HS-27A (cell line): Measurements from ENCODE around the gene CCDC60.
"Not testable (repeated sequence)": the region's sequence is repeated elsewhere in the genome, so short reads cannot be mapped to it uniquely, and the experiment has no call there.

Experiments
- DNase-seq: peaks from one replicate; pipeline ENCODE4 v3.0.0-alpha.2; 2012; ENCODE audit warnings: low read depth, missing footprints

The CCDC60 gene

DNA sequence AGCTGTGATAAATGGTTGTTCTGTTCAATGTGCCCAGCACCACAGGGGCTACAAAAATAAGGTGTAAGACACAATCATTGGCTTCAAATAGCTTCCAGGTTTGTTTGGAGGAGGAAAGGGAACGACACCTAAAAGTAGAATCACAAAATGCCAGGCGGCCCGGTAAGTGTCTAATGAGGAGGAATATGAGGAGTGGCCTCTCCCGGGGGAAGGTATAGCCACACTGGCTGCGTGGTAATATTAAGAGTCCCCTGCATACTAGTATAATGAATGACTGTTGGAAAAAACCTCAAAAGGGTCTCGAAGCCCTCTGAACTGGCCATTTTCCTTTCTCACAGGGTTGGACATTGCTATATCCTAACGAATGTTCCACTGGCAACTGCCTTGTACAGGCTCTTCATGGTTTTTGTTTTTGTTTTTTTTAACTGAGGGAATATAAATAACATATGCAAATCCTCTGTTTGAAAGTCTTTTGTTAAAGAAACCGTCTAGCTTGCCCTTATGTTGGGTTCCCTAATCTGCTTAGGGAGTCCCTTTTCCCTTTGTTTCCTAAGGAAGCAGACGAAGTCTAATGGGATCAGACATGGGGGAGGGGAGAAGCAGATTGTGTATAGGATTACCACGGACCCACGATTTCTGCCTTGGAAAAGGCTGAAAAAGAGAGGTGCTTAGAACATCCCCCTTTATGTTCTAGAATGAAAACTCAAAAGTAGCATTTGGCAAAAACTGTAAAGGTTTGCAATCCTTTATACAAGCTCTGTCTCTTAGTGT, 4.2 kb downstream of the CCDC60 start:
- DNase-seq: no peak

- DNase-seq: no peak
These were observed 6.0 kb downstream of the CCDC60 start for GRCh38 chr12:119340578-119340977.

- DNase-seq: no peak
These were observed 6.5 kb downstream of the CCDC60 start for GRCh38 chr12:119341020-119341419.

DNA sequence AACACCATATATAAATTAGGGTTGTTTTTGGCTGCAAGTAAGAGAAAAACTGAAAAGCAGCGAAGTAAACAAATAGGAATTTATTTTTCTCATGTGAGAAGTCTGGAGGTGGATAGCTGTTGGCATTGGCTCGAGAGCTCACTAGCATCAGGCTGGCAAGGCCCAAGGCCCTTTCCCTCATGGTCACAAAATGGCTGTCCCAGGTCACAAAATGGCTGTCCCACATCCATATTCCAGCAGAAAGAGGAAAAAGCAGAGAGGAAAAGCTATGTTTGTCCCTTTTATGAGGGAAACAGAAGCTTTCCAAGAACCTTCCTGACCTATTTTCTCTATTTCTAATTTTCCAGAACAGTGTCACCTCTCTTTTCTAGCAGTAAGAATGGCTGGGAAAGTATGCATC, 7.5 kb downstream of the CCDC60 start:
- DNase-seq: no peak

GRCh38 chr12:119343130-119343529, 8.6 kb downstream of the CCDC60 start:
- no peak for DNase-seq

DNA sequence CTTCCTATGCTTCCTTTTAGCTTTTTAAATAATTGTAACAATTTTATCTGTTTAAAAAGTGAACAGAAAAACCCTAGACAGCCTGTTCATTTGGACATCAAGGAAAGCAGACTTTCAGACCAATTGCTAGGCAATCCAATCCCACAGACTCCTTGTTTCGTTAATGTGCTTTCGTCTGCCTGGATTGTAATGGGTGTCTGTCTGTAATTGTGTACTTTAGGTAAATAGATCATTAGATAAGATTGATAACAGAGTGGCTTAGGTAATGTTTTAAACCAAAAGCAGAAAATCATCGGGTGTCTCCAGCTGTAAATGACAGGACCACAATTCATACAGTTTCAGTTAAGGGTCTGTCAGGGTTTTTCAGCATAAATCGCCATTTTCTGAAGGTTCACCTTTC, 19.6 kb downstream of the CCDC60 start:
- DNase-seq: no peak

DNA sequence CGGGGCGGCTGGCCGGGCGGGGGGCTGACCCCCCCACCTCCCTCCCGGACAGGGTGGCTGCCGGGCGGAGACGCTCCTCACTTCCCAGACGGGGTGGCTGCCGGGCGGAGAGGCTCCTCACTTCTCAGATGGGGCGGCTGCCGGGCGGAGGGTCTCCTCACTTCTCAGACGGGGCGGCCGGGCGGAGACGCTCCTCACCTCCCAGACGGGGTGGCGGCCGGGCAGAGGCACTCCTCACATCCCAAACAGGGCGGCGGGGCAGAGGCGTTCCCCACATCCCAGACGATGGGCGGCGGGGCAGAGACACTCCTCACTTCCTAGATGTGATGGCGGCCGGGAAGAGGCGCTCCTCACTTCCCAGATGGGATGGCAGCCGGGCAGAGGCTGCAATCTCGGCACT, 25.8 kb downstream of the CCDC60 start:
- not testable (repeated sequence) for DNase-seq

GRCh38 chr12:119363037-119363436, 28.5 kb downstream of the CCDC60 start:
- no peak for DNase-seq

- DNase-seq: no peak
These were observed 29.0 kb downstream of the CCDC60 start for GRCh38 chr12:119363490-119363889.

GRCh38 chr12:119365451-119365850, 30.9 kb downstream of the CCDC60 start:
- no peak for DNase-seq

DNA sequence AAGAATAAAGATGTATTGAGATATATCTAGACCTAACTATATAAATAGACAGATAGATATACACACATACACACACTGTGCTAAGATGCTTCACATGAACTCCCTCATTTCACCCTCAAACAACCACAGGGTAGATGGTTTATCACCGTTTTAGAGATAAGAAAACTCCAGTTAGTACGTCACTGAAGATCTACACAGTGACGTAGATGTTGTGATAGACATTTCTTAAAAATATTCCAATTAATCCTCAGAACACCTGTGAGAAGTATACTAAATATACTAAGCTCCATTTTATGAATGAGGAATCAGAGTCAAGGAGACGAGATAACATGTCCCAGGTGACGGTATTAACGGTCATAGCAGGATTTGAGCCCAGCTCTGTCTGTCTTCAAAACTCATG, 31.5 kb downstream of the CCDC60 start:
- no peak for DNase-seq

- DNase-seq: no peak
These were observed 34.6 kb downstream of the CCDC60 start for GRCh38 chr12:119369161-119369560.

GRCh38 chr12:119369907-119370546, 35.5 kb downstream of the CCDC60 start:
- no peak for DNase-seq

DNA sequence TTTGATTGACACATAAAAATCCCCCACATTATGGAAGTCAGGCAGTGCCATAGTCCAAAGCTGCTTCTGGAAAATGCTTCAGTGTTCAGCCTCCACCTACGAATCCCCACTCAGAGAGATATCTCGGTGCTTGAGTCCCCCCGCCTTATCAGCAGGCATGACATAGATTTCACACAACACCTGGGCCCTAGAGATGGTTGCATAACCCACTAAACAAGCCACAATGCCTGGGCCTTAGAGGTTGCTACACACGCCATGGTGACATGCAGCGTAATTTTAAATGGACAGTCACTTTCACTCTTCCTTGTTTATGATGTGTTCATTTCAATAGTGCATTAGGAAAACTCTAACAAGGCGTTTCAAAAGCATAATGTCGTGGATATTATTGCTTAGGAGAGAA, 38.0 kb downstream of the CCDC60 start:
- DNase-seq: no peak

- no peak for DNase-seq
These were observed 38.5 kb downstream of the CCDC60 start for GRCh38 chr12:119373001-119373400.

DNA sequence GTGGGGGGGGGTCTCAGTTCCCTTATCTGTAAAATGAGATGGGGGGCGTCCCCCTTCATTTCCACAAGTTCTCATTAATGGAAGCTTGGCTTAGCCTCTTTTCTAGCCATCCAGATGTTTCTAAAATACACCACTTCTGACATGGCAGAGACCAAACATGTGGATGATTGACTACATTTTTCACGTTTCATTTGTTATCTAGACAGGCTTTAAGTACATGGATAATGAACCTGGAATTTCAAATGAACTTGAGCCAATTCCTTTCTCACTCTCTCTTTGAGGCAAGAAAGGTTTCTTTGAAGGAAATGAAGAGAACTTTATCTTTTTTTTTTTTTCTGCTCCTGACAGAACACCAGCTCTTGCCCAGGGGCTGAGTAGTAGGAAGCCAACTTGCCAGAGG, 39.1 kb downstream of the CCDC60 start:
- DNase-seq: no peak

DNA sequence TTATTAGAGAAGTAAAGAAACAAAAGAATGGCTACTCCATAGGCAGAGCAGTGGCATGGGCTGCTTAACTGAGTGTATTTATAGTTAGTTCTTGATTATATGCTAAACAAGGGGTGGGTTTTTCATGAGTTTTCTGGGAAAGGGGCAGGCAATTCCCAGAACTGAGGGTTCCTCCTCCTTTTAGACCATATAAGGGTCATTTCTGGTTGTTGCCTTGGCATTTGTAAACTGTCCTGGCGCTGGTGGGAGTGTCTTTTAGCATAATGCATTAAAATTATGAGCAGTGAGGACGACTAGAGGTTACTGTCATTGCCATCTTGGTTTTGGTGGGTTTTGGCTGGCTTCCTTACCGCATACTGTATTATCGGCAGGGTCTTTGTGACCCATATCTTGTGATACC, 40.1 kb downstream of the CCDC60 start:
- DNase-seq: no peak

- no peak for DNase-seq
These were observed 40.8 kb downstream of the CCDC60 start for GRCh38 chr12:119375075-119375882.

- no peak for DNase-seq
These were observed 41.3 kb downstream of the CCDC60 start for GRCh38 chr12:119375883-119376190.

DNA sequence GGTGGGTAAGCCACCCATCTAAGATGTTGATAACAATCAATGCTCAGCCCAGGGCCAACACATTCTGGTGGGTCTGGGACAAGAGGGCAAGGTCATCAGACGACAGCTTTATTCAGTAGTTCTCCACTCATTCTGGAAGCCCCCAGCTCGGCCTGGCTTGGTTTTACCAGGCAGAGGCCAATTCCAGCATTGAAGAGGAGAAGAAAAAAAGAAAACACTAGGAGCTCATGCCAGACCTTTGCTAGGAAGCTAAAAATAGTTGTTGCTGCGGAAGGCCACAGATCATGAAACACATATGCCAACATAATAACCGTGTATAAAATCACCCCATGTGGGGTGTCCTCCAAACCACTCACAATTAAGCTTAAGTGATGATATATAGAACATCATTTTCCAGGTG, 44.4 kb downstream of the CCDC60 start:
- DNase-seq: no peak

GRCh38 chr12:119381471-119382235, 47.1 kb downstream of the CCDC60 start:
- DNase-seq: no peak

GRCh38 chr12:119383206-119383605, 48.7 kb downstream of the CCDC60 start:
- no peak for DNase-seq
